ENCODE results near the gene XYLT1. TPM values are rescaled to one million over a fixed set of nuclear protein-coding genes. Genes with fewer than 3 reads are reported as not detected.

Gene XYLT1
- polyA plus RNA-seq, 1 donor (not counting 4 experiments of a cell fraction or from before 2014, with no cell fraction given): 4.4 TPM

DNA sequence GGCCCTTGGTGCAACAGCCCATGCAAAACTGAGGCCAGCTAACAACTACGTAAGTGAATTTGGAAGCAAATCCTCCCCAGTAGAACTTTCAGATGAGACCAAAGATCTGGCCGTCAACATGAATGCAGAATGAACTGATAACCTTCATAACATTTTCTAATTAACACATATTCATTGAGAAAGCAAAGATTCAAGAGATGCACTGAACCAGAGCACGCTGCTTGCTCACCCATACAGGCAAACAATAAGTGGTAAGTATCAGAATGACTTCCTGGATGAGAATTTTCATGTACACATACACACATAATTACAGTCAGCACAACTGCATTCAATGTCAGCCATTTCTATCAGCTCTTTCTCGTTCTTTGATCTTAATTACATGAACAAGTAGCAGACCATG is 30.6 kb downstream of the XYLT1 start:
- no peaks in the 10 kb centered on the region for H3K79me2 ChIP-seq (ENCODE audit: control insufficient read depth, insufficient read depth, low read length)
- H2AFZ ChIP-seq (ENCODE audit: control insufficient read depth, low read length): no peak overlapping the region
- FAIRE-seq (no peak), DNase-seq (ENCODE audit: low read depth, low spot score) (no peak)
- dilution Hi-C loops (cut with MboI; ENCODE audit: extremely low pct_ligation_motif_present, low sequenced_read_pairs): no loop called here
- no peak for TF ChIP-seq EZH2 (IDR thresholded peaks at IDR 0.05; ENCODE audit: low read length)
- TF ChIP-seq, protein P1, sequence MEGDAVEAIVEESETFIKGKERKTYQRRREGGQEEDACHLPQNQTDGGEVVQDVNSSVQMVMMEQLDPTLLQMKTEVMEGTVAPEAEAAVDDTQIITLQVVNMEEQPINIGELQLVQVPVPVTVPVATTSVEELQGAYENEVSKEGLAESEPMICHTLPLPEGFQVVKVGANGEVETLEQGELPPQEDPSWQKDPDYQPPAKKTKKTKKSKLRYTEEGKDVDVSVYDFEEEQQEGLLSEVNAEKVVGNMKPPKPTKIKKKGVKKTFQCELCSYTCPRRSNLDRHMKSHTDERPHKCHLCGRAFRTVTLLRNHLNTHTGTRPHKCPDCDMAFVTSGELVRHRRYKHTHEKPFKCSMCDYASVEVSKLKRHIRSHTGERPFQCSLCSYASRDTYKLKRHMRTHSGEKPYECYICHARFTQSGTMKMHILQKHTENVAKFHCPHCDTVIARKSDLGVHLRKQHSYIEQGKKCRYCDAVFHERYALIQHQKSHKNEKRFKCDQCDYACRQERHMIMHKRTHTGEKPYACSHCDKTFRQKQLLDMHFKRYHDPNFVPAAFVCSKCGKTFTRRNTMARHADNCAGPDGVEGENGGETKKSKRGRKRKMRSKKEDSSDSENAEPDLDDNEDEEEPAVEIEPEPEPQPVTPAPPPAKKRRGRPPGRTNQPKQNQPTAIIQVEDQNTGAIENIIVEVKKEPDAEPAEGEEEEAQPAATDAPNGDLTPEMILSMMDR (optimal IDR thresholded peaks at IDR 0.05 in 1 of 3, IDR thresholded peaks at IDR 0.05 in 1 of 3, conservative IDR thresholded peaks at IDR 0.05 in 1 of 3; ENCODE audit: extremely low read depth in 1 of 3, insufficient read depth in 2 of 3, low read length in 3 of 3): no peak
- no peaks in the 10 kb centered on the region for H3K9me1 ChIP-seq (ENCODE audit: control insufficient read depth, extremely low read depth, insufficient read depth, low read length)
- H3K9ac ChIP-seq (ENCODE audit: control insufficient read depth, extremely low read depth, insufficient read depth, low read length): no peak overlapping the region
- H3K4me1 ChIP-seq (ENCODE audit: control insufficient read depth, extremely low read depth, insufficient read depth, low read length): peaks cover under 1% of the 10 kb centered on the region
- no peaks in the 10 kb centered on the region for H3K9me3 ChIP-seq (ENCODE audit: control insufficient read depth, low read depth, low read length)
- no peak overlapping the region for H3K4me2 ChIP-seq (ENCODE audit: control insufficient read depth, extremely low read depth, insufficient read depth, low read depth, low read length)
- H3K36me3 ChIP-seq (ENCODE audit: control insufficient read depth in 2 of 2, extremely low read depth in 1 of 2, insufficient read depth in 2 of 2, low read length in 2 of 2): no peaks in the 10 kb centered on the region
- no peak overlapping the region for H3K4me3 ChIP-seq (ENCODE audit: control insufficient read depth in 2 of 3, extremely low read depth in 1 of 3, insufficient read depth in 2 of 3, low read depth in 1 of 3, low read length in 3 of 3)
- H3K27ac ChIP-seq (ENCODE audit: control insufficient read depth, insufficient read depth, low read length): no peak overlapping the region
- no peaks in the 10 kb centered on the region for H4K20me1 ChIP-seq (ENCODE audit: control insufficient read depth, extremely low read depth, insufficient read depth, low read length)
- H3K27me3 ChIP-seq (ENCODE audit: control insufficient read depth, extremely low read depth, insufficient read depth, low read length): no peaks in the 10 kb centered on the region

DNA sequence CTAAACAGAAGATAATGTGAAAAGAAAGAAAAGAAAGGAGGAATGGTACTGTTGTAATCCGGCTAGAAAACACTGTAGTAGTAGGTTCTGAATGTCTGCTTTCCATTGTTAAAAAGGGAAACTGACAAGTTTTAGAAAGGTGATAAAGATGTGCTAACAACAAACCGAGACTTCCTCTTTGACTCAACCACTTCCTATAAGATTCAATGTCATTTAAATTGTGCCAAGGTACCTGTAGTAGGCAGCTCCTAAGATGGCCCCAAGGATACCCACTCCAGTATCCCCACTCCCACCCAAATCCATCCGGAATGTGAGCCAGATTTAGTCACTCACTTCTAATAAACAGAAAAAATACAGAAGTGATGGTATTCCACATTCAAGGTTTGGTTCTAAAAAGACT is 31.2 kb downstream of the XYLT1 start:
- no peak overlapping the region for H2AFZ ChIP-seq (ENCODE audit: control insufficient read depth, low read length)
- H4K20me1 ChIP-seq (ENCODE audit: control insufficient read depth, extremely low read depth, insufficient read depth, low read length): no peaks in the 10 kb centered on the region
- no peak for DNase-seq (ENCODE audit: low read depth, low spot score)
- H3K36me3 ChIP-seq (ENCODE audit: control insufficient read depth in 2 of 2, extremely low read depth in 1 of 2, insufficient read depth in 2 of 2, low read length in 2 of 2): no peaks in the 10 kb centered on the region
- H3K27ac ChIP-seq (ENCODE audit: control insufficient read depth, insufficient read depth, low read length): no peak overlapping the region
- H3K9ac ChIP-seq (ENCODE audit: control insufficient read depth, extremely low read depth, insufficient read depth, low read length): no peak overlapping the region
- no peaks in the 10 kb centered on the region for H3K9me3 ChIP-seq (ENCODE audit: control insufficient read depth, low read depth, low read length)
- no peaks in the 10 kb centered on the region for H3K27me3 ChIP-seq (ENCODE audit: control insufficient read depth, extremely low read depth, insufficient read depth, low read length)
- H3K4me3 ChIP-seq (ENCODE audit: control insufficient read depth in 2 of 3, extremely low read depth in 1 of 3, insufficient read depth in 2 of 3, low read depth in 1 of 3, low read length in 3 of 3): no peak overlapping the region
- FAIRE-seq: no peak
- H3K4me1 ChIP-seq (ENCODE audit: control insufficient read depth, extremely low read depth, insufficient read depth, low read length): no peaks in the 10 kb centered on the region
- TF ChIP-seq EZH2 (IDR thresholded peaks at IDR 0.05; ENCODE audit: low read length): no peak
- TF ChIP-seq, protein P1 (optimal IDR thresholded peaks at IDR 0.05 in 1 of 3, IDR thresholded peaks at IDR 0.05 in 1 of 3, conservative IDR thresholded peaks at IDR 0.05 in 1 of 3; ENCODE audit: extremely low read depth in 1 of 3, insufficient read depth in 2 of 3, low read length in 3 of 3): no peak
- H3K79me2 ChIP-seq (ENCODE audit: control insufficient read depth, insufficient read depth, low read length): no peaks in the 10 kb centered on the region
- dilution Hi-C loops (cut with MboI; ENCODE audit: extremely low pct_ligation_motif_present, low sequenced_read_pairs): no loop called here
- no peak overlapping the region for H3K4me2 ChIP-seq (ENCODE audit: control insufficient read depth, extremely low read depth, insufficient read depth, low read depth, low read length)
- no peaks in the 10 kb centered on the region for H3K9me1 ChIP-seq (ENCODE audit: control insufficient read depth, extremely low read depth, insufficient read depth, low read length)
